Psoas muscle (tissue), 8 donors: ENCODE measurements around the gene BBC3. TPM values are rescaled to one million over a fixed set of nuclear protein-coding genes. Genes with fewer than 3 reads are reported as not detected.

Experiments used
- ATAC-seq, 4 donors: fragments of 200-7000 bp; cut with Tn5 transposase; one replicate each; pipeline ENCODE4 v1.9.1; 2020; ENCODE audit warnings: moderate library complexity in 3 of 4, mild to moderate bottlenecking in 2 of 4
- DNase-seq, 2 donors: peaks; one replicate each; pipeline ENCODE4 v3.0.0-alpha.2; 2020
- H3K27ac ChIP-seq: fragments of 200-600 bp; one replicate; pipeline ENCODE4 v1.8.0; 2022
- H3K27me3 ChIP-seq, 3 donors: fragments of 200-600 bp in 1 of 3; one replicate each; pipeline versions ENCODE4 v1.6.1 to v1.8.0; 2013 to 2022; ENCODE audit warnings: low read length in 2 of 3, mild to moderate bottlenecking in 2 of 3, moderate library complexity in 1 of 3; ENCODE audit not compliant: insufficient read depth in 3 of 3
- H3K36me3 ChIP-seq, 2 donors: fragments of 200-600 bp in 1 of 2; one replicate each; pipeline versions ENCODE4 v1.6.1 to v1.8.0; 2013 to 2022; ENCODE audit warnings: low read depth in 1 of 2, mild to moderate bottlenecking in 1 of 2, moderate library complexity in 1 of 2; ENCODE audit not compliant: insufficient read depth in 1 of 2
- H3K4me1 ChIP-seq: fragments of 200-600 bp; one replicate; pipeline ENCODE4 v1.8.0; 2022
- H3K4me3 ChIP-seq: fragments of 200-600 bp; one replicate; pipeline ENCODE4 v1.8.0; 2022; ENCODE audit warnings: mild to moderate bottlenecking
- H3K9me3 ChIP-seq: fragments of 200-600 bp; one replicate; pipeline ENCODE4 v1.8.0; 2022
- CTCF ChIP-seq: fragments of 200-600 bp; IDR thresholded peaks from one replicate; pipeline ENCODE4 v1.8.0; 2022; ENCODE audit warnings: antibody characterized with exemption
- WGBS, 3 donors: extraction: QIAGEN DNeasy Blood & Tissue Kit; methylation state at CpG; one replicate each; pipeline versions ENCODE4 v1.1.6 to v1.1.7; 2013; 5-methylcytosine and 5-hydroxymethylcytosine counted together
- intact Hi-C, 2 donors: fragments of 100-400 bp; cut with DNase I; formaldehyde crosslinking; loops; one replicate each; pipeline versions ENCODE4 v1.11.0 to v1.14.2; 2022
- polyA plus RNA-seq, 3 donors: library from polyadenylated mRNA; stranded (reverse); fragments of 200-250 nt; gene quantifications; one replicate each; pipeline ENCODE4 v1.2.3, GENCODE V29; 2013
- total RNA-seq, 4 donors: library from RNA; stranded (reverse); fragmentation: NEBNext Ultra II Directional in 2 of 4; extraction: Animal tissue kit (Norgen Biotek cat#: 25700) in 2 of 4; gene quantifications; one replicate each; pipeline versions ENCODE4 v1.2.1 to v1.2.4, GENCODE V29; 2021 to 2023
- donor health status: healthy with polysubstance abuse.
- donor health status: DM: no; HTN: no; CAD: no; lungs with moderate emphysema.
- donor health status: Bipolar disorder and iron deficiency.
- donor health status: healthy.
- donor health status: DM: yes; HTN: yes; CAD: no.
- donor health status: DM: no; HTN: no; CAD: no.
- donor health status: DM: no; HTN: no; CAD: no.
- donor health status: DM: yes; HTN: yes; CAD: no.

The BBC3 gene
- total and polyA plus RNA-seq, 7 donors, result 2.7 to 32.5 (median 3.0) TPM

GRCh38 chr19:47236072-47236675, 5.2 kb upstream of the BBC3 start:
- peaks cover 0 to 16% (median 8%) of the 10 kb centered on the region in 3 donors for H3K27me3 ChIP-seq
- ATAC-seq (no peak), DNase-seq (no peak)
- no peak overlapping the region for H3K27ac ChIP-seq
- no peak for TF ChIP-seq CTCF
- no peaks in the 10 kb centered on the region for H3K36me3 ChIP-seq
- intact Hi-C loops, result no loop called here
- 82 to 89% (median 85%) methylated on average over 12 of the region's 12 CpGs for WGBS, 3 donors
- H3K4me3 ChIP-seq, result no peak overlapping the region
- peaks cover 10% of the 10 kb centered on the region for H3K4me1 ChIP-seq
- H3K9me3 ChIP-seq, result no peaks in the 10 kb centered on the region

GRCh38 chr19:47232422-47233211, 1.6 kb upstream of the BBC3 start:
- DNase-seq, result no peak
- no peak for ATAC-seq
- Histone ChIP-seq H3K9me3 (no peaks in the 10 kb centered on the region), H3K27ac (peak overlapping the region; percentile 100), H3K36me3 (no peaks in the 10 kb centered on the region), H3K27me3 (no peaks in the 10 kb centered on the region), H3K4me1 (peaks cover 1% of the 10 kb centered on the region), H3K4me3 (no peak overlapping the region)
- TF ChIP-seq CTCF, result no peak
- intact Hi-C loops, result loop anchor here in 1 of 2 donors (1.0 kb wide), 1 partner anchor 11 kb away; no protein-coding TSS in a partner anchor
- WGBS, 3 donors, result 40 to 54% (median 41%) methylated on average over 16 of the region's 16 CpGs

GRCh38 chr19:47231215-47232054, 436 bp upstream of the BBC3 start:
- Histone ChIP-seq H3K27ac (peak overlapping the region; percentile 100), H3K4me1 (peaks cover 8% of the 10 kb centered on the region), H3K9me3 (no peaks in the 10 kb centered on the region), H3K36me3 (no peaks in the 10 kb centered on the region), H3K27me3 (no peaks in the 10 kb centered on the region), H3K4me3 (peak overlapping the region; percentile 99)
- 7 to 20% (median 11%) methylated on average over 18 to 51 of the region's 51 CpGs for WGBS, 3 donors
- TF ChIP-seq CTCF, result no peak
- ATAC-seq, result peak; percentile 36 to 60 (median 54)
- intact Hi-C loops, result loop anchor here in 1 of 2 donors (1.0 kb wide), 1 partner anchor 12 kb away; no protein-coding TSS in a partner anchor
- DNase-seq, result peak; percentile 90 to 94

GRCh38 chr19:47230054-47230920, 712 bp downstream of the BBC3 start:
- WGBS, 3 donors, result 1 to 3% (median 1%) methylated on average over 36 to 84 of the region's 84 CpGs
- peak overlapping the region; percentile 100 for H3K27ac ChIP-seq
- peaks cover 0 to 4% of the 10 kb centered on the region in 2 donors for H3K36me3 ChIP-seq
- ATAC-seq (peak in 2 of 4 donors; percentile 2 to 9), DNase-seq (peak; percentile 77 to 89)
- H3K9me3 ChIP-seq, result no peaks in the 10 kb centered on the region
- peak overlapping the region; percentile 99 for H3K4me3 ChIP-seq
- peaks cover 13% of the 10 kb centered on the region for H3K4me1 ChIP-seq
- peak; percentile 94 for TF ChIP-seq CTCF
- intact Hi-C loops, result no loop called here
- no peaks in the 10 kb centered on the region for H3K27me3 ChIP-seq
